HepG2 (cell line): ENCODE data around the gene PAFAH1B1. TPM values are rescaled to one million over a fixed set of nuclear protein-coding genes. Genes with fewer than 3 reads are reported as not detected.

Experiments used
- ATAC-seq: fragments of 200-7000 bp; cut with Tn5 transposase; 3 replicates; pipeline ENCODE4 v1.9.1; 2020; ENCODE audit warnings: mild to moderate bottlenecking, moderate library complexity
- BruUV-seq: library from RNA; stranded (reverse); fragments of 400-500 nt; replicated peaks from 2 replicates; lab custom pipeline; 2021; lab: Mats Ljungman, UMichigan
- CTCF ChIA-PET: fragments of 300-600 bp; formaldehyde crosslinking; extraction: SDS; loops from one replicate; lab custom pipeline; 2021; ENCODE audit warnings: low total read pairs, inconsistent platforms, low intra/inter-chr PET ratio; lab: Yijun Ruan, JAX
- POLR2A ChIA-PET: fragments of 350-600 bp; sonication (Branson Sonifier 250); formaldehyde crosslinking; loops from one replicate; lab custom pipeline; 2020; ENCODE audit warnings: antibody characterized with exemption, inconsistent platforms; lab: Yijun Ruan, JAX
- DNase-seq: peaks from one replicate; pipeline ENCODE4 v3.0.0-alpha.2; 2015; ENCODE audit warnings: low spot score
- FAIRE-seq: peaks from 3 replicates; lab custom pipeline; 2011; peaks lifted over from hg19 to GRCh38; lab: Jason Lieb, UNC
- H2AFZ ChIP-seq: one replicate; pipeline ENCODE4 v1.6.1; 2011; ENCODE audit warnings: low read length, inconsistent platforms
- H3K27ac ChIP-seq: fragments of 300-600 bp; 3 replicates; pipeline ENCODE4 v1.8.0; 2011; ENCODE audit warnings: mixed run types, mild to moderate bottlenecking, mixed read lengths, low read length, inconsistent platforms; ENCODE audit not compliant: insufficient read depth; ENCODE audit errors: extremely low read length
- H3K27me3 ChIP-seq, 2 experiments: fragments of 200-600 bp in 1 of 2; 2 replicates in 1 of 2; 3 replicates in 1 of 2; pipeline versions ENCODE4 v1.6.0 to v1.8.0; 2011; ENCODE audit warnings: low read length in 2 of 2, mild to moderate bottlenecking in 2 of 2, moderate library complexity in 2 of 2, inconsistent platforms in 1 of 2; ENCODE audit not compliant: insufficient read depth in 2 of 2, control insufficient read depth in 1 of 2
- H3K36me3 ChIP-seq, 2 experiments: fragments of 200-600 bp in 1 of 2; replicated peaks in 1 of 2; 2 replicates in 1 of 2; 3 replicates in 1 of 2; pipeline versions ENCODE4 v1.5.1 to v1.8.0; 2011; ENCODE audit warnings: low read length in 2 of 2, inconsistent platforms in 1 of 2; ENCODE audit not compliant: insufficient read depth in 2 of 2, control insufficient read depth in 1 of 2
- H3K4me1 ChIP-seq: 2 replicates; pipeline ENCODE4 v1.5.1; 2012; ENCODE audit warnings: low read length, inconsistent platforms; ENCODE audit not compliant: insufficient read depth
- H3K4me2 ChIP-seq: 2 replicates; pipeline ENCODE4 v1.6.0; 2011; ENCODE audit warnings: low read depth, low read length, inconsistent platforms
- H3K4me3 ChIP-seq, 3 experiments: fragments of 200-600 bp in 1 of 3; sonication (generic), shearing (Covaris generic) in 1 of 3; replicated peaks in 1 of 3; 2 replicates each; pipeline ENCODE4 v1.5.1; 2011 to 2016; ENCODE audit warnings: low read length in 3 of 3, inconsistent platforms in 2 of 3, low read depth in 2 of 3, mild to moderate bottlenecking in 2 of 3, control low read depth in 1 of 3, mixed read lengths in 1 of 3; ENCODE audit not compliant: insufficient read depth in 1 of 3
- H3K79me2 ChIP-seq: one replicate; pipeline ENCODE4 v1.6.1; 2011; ENCODE audit warnings: low read length, inconsistent platforms; ENCODE audit not compliant: insufficient read depth
- H3K9ac ChIP-seq: 2 replicates; pipeline ENCODE4 v1.6.0; 2011; ENCODE audit warnings: mild to moderate bottlenecking, low read depth, low read length, inconsistent platforms; ENCODE audit not compliant: insufficient read depth
- H3K9me3 ChIP-seq: 2 replicates; pipeline ENCODE4 v1.5.1; 2012; ENCODE audit warnings: mild to moderate bottlenecking, low read length
- H4K20me1 ChIP-seq: 2 replicates; pipeline ENCODE4 v1.6.0; 2011; ENCODE audit warnings: inconsistent platforms, mild to moderate bottlenecking, low read length, moderate library complexity; ENCODE audit not compliant: insufficient read depth
- CENPX ChIP-seq: sonication (generic); formaldehyde crosslinking; IDR thresholded peaks from 2 replicates; pipeline ENCODE4 v1.9.0; 2021; ENCODE audit warnings: mild to moderate bottlenecking, missing genetic modification reagents, moderate library complexity
- MEIS1 ChIP-seq: sonication (generic); formaldehyde crosslinking; IDR thresholded peaks from 2 replicates; pipeline ENCODE4 v1.9.0; 2021; ENCODE audit warnings: mild to moderate bottlenecking, missing genetic modification reagents, moderate library complexity, borderline replicate concordance
- MZF1 ChIP-seq: sonication (generic); formaldehyde crosslinking; IDR thresholded peaks from 2 replicates; pipeline ENCODE4 v1.8.1; 2023; ENCODE audit warnings: mild to moderate bottlenecking, missing genetic modification reagents, borderline replicate concordance
- RAD51 ChIP-seq: fragments of 450-650 bp; IDR thresholded peaks from 2 replicates; pipeline ENCODE4 v1.6.1; 2016; ENCODE audit warnings: borderline replicate concordance
- SMAD9 ChIP-seq: sonication (generic); formaldehyde crosslinking; IDR thresholded peaks from 2 replicates; pipeline ENCODE4 v1.5.1; 2020; ENCODE audit warnings: mild to moderate bottlenecking, missing genetic modification reagents
- ZC3H4 ChIP-seq: sonication (generic); formaldehyde crosslinking; IDR thresholded peaks from 2 replicates; pipeline ENCODE4 v1.4.0; 2020; ENCODE audit warnings: missing genetic modification reagents, borderline replicate concordance
- ZNF446 ChIP-seq: sonication (generic); formaldehyde crosslinking; IDR thresholded peaks from 2 replicates; pipeline ENCODE4 v1.5.0; 2020; ENCODE audit warnings: mild to moderate bottlenecking, missing genetic modification reagents
- WGBS: methylation state at CpG from one replicate; pipeline ENCODE4 v1.1.6; 2017; ENCODE audit warnings: low lambda C conversion rate; 5-methylcytosine and 5-hydroxymethylcytosine counted together
- in situ Hi-C: cut with HindIII; loops from 2 replicates; pipeline ENCODE4 v1.10.0; 2017; ENCODE audit warnings: low pct_unique_long_range_greater_than_20kb; ENCODE audit not compliant: extremely low pct_ligation_motif_present
- intact Hi-C: fragments of 100-400 bp; cut with micrococcal nuclease; formaldehyde crosslinking; loops from one replicate; pipeline ENCODE4 v1.10.0; 2022; ENCODE audit not compliant: unreplicated experiment
- polyA plus RNA-seq, 8 experiments: library from polyadenylated mRNA; depleted of rRNA in 3 of 8; stranded (reverse) in 7 of 8; unstranded in 1 of 8; fragments of >200 nt; fragmentation: Illumina TruSeq in 4 of 8; extraction: Trizol in 4 of 8; gene quantifications; 2 replicates each; pipeline versions ENCODE4 v1.2.1 to v1.2.3, GENCODE V29; 2011 to 2016; ENCODE audit warnings: low read depth in 4 of 8, missing spikeins in 1 of 8, mixed read lengths in 1 of 8; ENCODE audit not compliant: insufficient read depth in 1 of 8
- total RNA-seq, 5 experiments: library from RNA; depleted of rRNA; stranded (reverse); fragments of >200 nt; fragmentation: Illumina TruSeq; extraction: Trizol; gene quantifications; 2 replicates each; pipeline ENCODE4 v1.2.3, GENCODE V29; 2016; ENCODE audit warnings: low read depth in 1 of 5
- TF ChIP-seq, protein P1 (sequence below): sonication (generic); formaldehyde crosslinking; IDR thresholded peaks from 2 replicates; pipeline ENCODE4 v1.4.0; 2020; ENCODE audit warnings: mild to moderate bottlenecking, missing genetic modification reagents
- TF ChIP-seq, protein P2 (sequence below): IDR thresholded peaks from 2 replicates; pipeline ENCODE4 v1.6.1; 2018; ENCODE audit warnings: missing genetic modification reagents, mild to moderate bottlenecking, missing compliant biosample characterization

The PAFAH1B1 gene
- total and polyA plus RNA-seq, 2 of the 13 experiments (the other 11 are each of a cell fraction or from before 2014, with no cell fraction given), result 46.0 to 64.9 TPM

DNA sequence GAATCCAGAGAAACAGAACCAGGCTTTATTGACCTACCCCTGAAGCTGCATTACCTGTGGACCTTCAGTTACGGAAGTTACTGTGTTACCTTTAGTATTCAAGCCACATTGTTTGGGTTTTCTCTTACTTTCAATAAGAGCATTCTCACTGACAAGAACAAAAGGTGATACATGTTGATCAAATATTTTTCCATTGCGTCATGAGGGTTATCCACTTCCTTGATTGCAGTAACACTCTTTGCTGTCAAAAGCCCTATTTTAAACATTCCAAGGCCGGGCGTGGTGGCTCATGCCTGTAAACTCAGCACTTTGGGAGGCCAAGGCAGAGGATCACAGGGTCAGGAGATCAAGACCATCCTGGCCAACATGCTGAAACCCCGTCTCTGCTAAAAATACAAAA lies 28.6 kb upstream of the PAFAH1B1 start (continued):
- TF ChIP-seq, protein P1, sequence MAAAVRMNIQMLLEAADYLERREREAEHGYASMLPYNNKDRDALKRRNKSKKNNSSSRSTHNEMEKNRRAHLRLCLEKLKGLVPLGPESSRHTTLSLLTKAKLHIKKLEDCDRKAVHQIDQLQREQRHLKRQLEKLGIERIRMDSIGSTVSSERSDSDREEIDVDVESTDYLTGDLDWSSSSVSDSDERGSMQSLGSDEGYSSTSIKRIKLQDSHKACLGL, result no peak
- TF ChIP-seq ZC3H4 (CRISPR knock-in tag) (no peak), ZNF446 (CRISPR knock-in tag) (no peak), CENPX (CRISPR knock-in tag) (no peak), MEIS1 (CRISPR knock-in tag) (no peak), SMAD9 (CRISPR knock-in tag) (no peak)
- TF ChIP-seq, protein P2, sequence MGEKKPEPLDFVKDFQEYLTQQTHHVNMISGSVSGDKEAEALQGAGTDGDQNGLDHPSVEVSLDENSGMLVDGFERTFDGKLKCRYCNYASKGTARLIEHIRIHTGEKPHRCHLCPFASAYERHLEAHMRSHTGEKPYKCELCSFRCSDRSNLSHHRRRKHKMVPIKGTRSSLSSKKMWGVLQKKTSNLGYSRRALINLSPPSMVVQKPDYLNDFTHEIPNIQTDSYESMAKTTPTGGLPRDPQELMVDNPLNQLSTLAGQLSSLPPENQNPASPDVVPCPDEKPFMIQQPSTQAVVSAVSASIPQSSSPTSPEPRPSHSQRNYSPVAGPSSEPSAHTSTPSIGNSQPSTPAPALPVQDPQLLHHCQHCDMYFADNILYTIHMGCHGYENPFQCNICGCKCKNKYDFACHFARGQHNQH (CRISPR knock-in tag), result no peak
- TF ChIP-seq, all 625 proteins: peak for 17

DNA sequence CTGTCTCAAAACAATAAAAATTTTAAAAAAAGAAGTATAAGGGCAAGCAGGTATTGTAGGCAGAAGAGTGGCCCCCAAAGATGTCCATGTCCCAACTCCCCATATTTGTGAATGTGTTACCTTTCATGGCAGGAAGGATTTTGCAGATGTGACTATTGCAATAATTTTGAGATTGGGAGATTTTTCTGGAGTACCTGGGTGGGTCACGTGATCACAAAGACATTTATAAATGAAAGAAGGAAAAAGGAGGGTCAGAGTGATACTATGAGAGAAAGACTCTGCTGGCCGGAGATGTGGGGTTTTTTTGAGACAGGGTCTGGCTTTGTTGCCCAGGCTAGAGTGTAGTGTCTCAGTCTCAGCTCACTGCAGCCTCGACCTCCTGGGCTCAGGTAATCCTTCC lies 27.4 kb upstream of the PAFAH1B1 start:
- no peak for ATAC-seq
- CTCF ChIA-PET, result no interaction called here
- 14% methylated on average over 3 of the region's 3 CpGs for WGBS
- Histone ChIP-seq H3K4me1 (peaks cover 10% of the 10 kb centered on the region), H3K4me3 (no peak overlapping the region), H3K4me2 (no peak overlapping the region), H4K20me1 (no peaks in the 10 kb centered on the region), H3K79me2 (no peaks in the 10 kb centered on the region)
- intact Hi-C loops (no loop called here), in situ Hi-C loops (no loop called here)
- TF ChIP-seq MZF1 (no peak), RAD51 (peak; percentile 89)
- TF ChIP-seq, all 625 proteins: peak for 1
- no peak overlapping the region for H3K27ac ChIP-seq
- no peaks in the 10 kb centered on the region for H3K27me3 ChIP-seq
- BruUV-seq, result no TSS peak
- no peak overlapping the region for H3K9ac ChIP-seq
- no peak for FAIRE-seq
- peaks cover 2% of the 10 kb centered on the region; the same call in 1 of the 2 replicates for H3K9me3 ChIP-seq
- H3K36me3 ChIP-seq, result no peaks in the 10 kb centered on the region
- H2AFZ ChIP-seq, result no peak overlapping the region
- no peak for DNase-seq
- POLR2A ChIA-PET, result no interaction called here
